ENCODE data around the gene ITCH. TPM values are rescaled to one million over a fixed set of nuclear protein-coding genes. Genes with fewer than 3 reads are reported as not detected.
"Not testable (repeated sequence)": the region's sequence is repeated elsewhere in the genome, so short reads cannot be mapped to it uniquely, and the experiment has no call there.

Gene ITCH
- total RNA-seq, 1 donor from 2014 or later = 66.3 TPM

DNA sequence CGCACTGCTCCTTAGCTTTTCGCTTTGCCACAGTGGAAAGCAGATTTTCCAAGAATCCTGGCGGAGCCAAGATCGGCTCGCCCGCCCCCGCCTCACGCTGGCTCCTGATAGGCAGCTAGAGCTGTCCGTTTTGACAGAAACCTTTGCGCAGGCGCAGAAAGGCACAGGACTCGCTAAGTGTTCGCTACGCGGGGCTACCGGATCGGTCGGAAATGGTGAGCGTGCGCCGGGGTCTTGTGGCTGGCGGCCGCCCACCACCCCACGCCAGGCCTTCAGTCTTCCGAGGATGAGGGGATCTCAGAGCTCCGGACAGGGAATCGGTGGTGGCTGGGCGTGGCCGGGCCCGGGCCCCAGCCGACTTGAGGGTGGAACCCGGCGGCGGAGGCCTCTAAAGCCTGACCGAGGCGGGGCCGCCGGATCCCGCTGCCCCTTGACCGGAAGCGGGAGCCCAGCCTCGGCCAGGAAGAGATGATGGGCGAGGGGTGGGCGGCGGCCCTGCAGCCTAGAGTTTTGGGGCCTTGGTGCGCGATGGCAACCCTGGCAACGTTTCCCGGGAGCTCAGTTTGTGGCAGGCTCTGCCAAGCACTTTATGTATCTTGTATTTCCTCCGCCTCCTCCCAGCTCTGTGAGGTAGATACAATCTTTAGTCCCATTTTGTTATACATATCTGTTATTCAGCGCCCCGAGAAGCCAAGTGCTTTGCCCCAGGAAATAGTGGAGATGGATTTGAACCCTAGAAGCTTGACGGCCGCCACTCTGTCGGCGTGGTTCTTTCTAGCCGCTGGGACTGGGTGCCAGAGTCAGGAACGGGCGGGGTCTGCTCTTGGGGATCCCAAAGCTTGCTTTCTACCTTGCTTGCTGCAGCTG lies 153.4 kb downstream of the ITCH start, which contains the start of gene DYNLRB1:
TSS of gene DYNLRB1 (plus strand) at position 176 of the 867 bp plus-strand sequence. CDS start at position 213, 37 bp downstream.
- DNase-seq (peak; percentile 88), ATAC-seq (ENCODE audit: low read depth) (peak; percentile 82)
- Mint-ChIP-seq H3K4me1 (peaks cover 48% of the 10 kb centered on the region), H3K27ac (peak within 1 kb of the TSS; percentile 96), H3K4me3 (peak within 1 kb of the TSS; percentile 98), H3K9me3 (no peaks in the 10 kb centered on the region), H3K36me3 (ENCODE audit: low read depth) (peaks cover 18% of the 10 kb centered on the region), H3K27me3 (no peaks in the 10 kb centered on the region)
- TF ChIP-seq, protein P1, sequence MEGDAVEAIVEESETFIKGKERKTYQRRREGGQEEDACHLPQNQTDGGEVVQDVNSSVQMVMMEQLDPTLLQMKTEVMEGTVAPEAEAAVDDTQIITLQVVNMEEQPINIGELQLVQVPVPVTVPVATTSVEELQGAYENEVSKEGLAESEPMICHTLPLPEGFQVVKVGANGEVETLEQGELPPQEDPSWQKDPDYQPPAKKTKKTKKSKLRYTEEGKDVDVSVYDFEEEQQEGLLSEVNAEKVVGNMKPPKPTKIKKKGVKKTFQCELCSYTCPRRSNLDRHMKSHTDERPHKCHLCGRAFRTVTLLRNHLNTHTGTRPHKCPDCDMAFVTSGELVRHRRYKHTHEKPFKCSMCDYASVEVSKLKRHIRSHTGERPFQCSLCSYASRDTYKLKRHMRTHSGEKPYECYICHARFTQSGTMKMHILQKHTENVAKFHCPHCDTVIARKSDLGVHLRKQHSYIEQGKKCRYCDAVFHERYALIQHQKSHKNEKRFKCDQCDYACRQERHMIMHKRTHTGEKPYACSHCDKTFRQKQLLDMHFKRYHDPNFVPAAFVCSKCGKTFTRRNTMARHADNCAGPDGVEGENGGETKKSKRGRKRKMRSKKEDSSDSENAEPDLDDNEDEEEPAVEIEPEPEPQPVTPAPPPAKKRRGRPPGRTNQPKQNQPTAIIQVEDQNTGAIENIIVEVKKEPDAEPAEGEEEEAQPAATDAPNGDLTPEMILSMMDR (IDR thresholded peaks at IDR 0.05) = no peak
- POLR2A ChIA-PET = interaction anchor here (0.5 to 2.9 kb wide), 14 partner anchors 15 to 1373 kb away, joined by 3 to 29 read pairs (median 4); partner anchors contain the start of genes AHCY, EIF2S2, ITCH and MMP24OS
- CTCF ChIA-PET = interaction anchor here (0.8 to 3.0 kb wide), 5 partner anchors 22 to 253 kb away, joined by 3 to 27 read pairs (median 4); no protein-coding TSS in a partner anchor
- intact Hi-C loops (cut with micrococcal nuclease) = loop anchor here (1.0 to 5.0 kb wide), 7 partner anchors 42 to 1544 kb away; partner anchors contain the start of genes ACSS2, AHCY, ITCH and MAP1LC3A

DNA sequence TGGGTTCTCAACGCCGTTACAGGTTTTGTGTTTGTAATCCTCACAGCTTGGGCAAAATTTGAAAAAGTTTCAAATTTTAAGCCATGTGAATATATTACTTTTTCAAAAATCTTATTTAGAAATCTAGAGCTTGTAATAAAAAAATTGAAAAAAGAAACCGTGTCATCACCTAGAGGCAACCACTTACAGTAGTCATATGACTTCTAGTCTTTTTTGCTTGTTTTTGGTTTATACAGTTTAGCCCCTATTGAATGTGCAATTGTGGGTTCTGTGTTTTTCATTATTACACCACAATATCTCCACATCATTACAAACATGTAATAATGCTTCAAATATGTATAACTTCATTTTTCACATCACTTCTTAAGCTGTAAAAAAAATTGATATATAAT lies 154.0 kb downstream of the ITCH start:
- Mint-ChIP-seq H3K36me3 (ENCODE audit: low read depth) (peaks cover 20% of the 10 kb centered on the region), H3K27me3 (no peaks in the 10 kb centered on the region), H3K4me1 (peaks cover 55% of the 10 kb centered on the region), H3K4me3 (peak overlapping the region; percentile 98), H3K27ac (peak overlapping the region; percentile 96), H3K9me3 (no peaks in the 10 kb centered on the region)
- DNase-seq = no peak
- intact Hi-C loops (cut with micrococcal nuclease) = loop anchor here (2.0 to 5.0 kb wide), 3 partner anchors 42 to 1545 kb away; partner anchors contain the start of gene MAP1LC3A
- ATAC-seq (ENCODE audit: low read depth) = no peak
- POLR2A ChIA-PET = interaction anchor here (0.5 to 2.9 kb wide), 11 partner anchors 14 to 1372 kb away, joined by 3 to 29 read pairs (median 4); partner anchors contain the start of genes AHCY, EIF2S2, ITCH and MMP24OS
- TF ChIP-seq, protein P1 (IDR thresholded peaks at IDR 0.05) = no peak
- CTCF ChIA-PET = interaction anchor here (0.9 to 3.0 kb wide), 2 partner anchors 22 to 204 kb away, joined by 4 to 27 read pairs; no protein-coding TSS in a partner anchor

DNA sequence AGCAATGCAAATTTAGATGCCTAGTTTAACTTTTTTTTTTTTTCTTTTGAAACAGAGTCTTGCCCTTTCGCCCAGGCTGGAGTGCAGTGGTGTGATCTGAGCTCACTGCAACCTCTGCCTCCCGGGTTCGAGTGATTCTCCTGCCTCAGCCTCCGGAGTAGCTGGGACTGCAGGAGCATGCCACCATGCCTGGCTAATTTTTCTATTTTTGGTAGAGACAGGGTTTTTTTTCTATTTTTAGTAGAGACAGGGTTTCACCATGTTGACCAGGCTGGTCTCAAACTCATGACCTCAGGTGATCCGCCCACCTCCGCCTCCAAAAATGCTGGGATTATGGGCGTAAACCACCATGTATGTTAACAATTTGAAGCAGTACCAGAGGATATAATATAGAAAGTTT lies 155.8 kb downstream of the ITCH start:
- H3K27me3 Mint-ChIP-seq; H3K4me3 Mint-ChIP-seq; H3K27ac Mint-ChIP-seq; POLR2A ChIA-PET; ATAC-seq (ENCODE audit: low read depth); DNase-seq; H3K9me3 Mint-ChIP-seq: not testable (repeated sequence)
- intact Hi-C loops (cut with micrococcal nuclease) = loop anchor here (5.0 kb wide), 2 partner anchors 623 to 1547 kb away; no protein-coding TSS in a partner anchor
- Mint-ChIP-seq H3K4me1 (peaks cover 59% of the 10 kb centered on the region), H3K36me3 (ENCODE audit: low read depth) (peaks cover 22% of the 10 kb centered on the region)
- CTCF ChIA-PET = interaction anchor here (0.6 kb wide), 1 partner anchor 394 kb away, joined by 3 read pairs; no protein-coding TSS in a partner anchor

DNA sequence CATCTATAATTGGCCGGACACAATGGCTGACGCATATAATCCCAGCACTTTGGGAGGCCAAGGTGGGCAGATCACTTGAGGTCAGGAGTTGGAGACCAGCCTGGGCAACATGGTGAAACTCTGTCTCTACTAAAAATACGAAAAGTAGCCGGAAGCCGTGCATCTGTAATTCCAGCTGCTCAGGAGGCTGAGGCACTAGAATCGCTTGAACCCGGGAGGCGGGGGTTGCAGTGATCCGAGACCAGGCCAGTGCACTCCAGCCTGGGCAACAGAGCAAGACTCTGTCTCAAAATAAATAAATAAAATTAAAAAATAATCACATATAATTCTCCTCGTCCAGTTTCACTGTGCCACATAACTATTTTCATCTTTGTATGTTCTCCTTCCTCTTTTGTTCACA lies 156.8 kb downstream of the ITCH start:
- intact Hi-C loops (cut with micrococcal nuclease) = loop anchor here (1.0 to 5.0 kb wide), 3 partner anchors 189 to 1548 kb away; no protein-coding TSS in a partner anchor
- H3K27me3 Mint-ChIP-seq; POLR2A ChIA-PET; ATAC-seq (ENCODE audit: low read depth); H3K27ac Mint-ChIP-seq; H3K9me3 Mint-ChIP-seq; H3K4me3 Mint-ChIP-seq; DNase-seq: not testable (repeated sequence)
- Mint-ChIP-seq H3K36me3 (ENCODE audit: low read depth) (peaks cover 28% of the 10 kb centered on the region), H3K4me1 (peaks cover 54% of the 10 kb centered on the region)
- CTCF ChIA-PET = interaction anchor here (1.9 kb wide), 1 partner anchor 207 kb away, joined by 6 read pairs; no protein-coding TSS in a partner anchor

DNA sequence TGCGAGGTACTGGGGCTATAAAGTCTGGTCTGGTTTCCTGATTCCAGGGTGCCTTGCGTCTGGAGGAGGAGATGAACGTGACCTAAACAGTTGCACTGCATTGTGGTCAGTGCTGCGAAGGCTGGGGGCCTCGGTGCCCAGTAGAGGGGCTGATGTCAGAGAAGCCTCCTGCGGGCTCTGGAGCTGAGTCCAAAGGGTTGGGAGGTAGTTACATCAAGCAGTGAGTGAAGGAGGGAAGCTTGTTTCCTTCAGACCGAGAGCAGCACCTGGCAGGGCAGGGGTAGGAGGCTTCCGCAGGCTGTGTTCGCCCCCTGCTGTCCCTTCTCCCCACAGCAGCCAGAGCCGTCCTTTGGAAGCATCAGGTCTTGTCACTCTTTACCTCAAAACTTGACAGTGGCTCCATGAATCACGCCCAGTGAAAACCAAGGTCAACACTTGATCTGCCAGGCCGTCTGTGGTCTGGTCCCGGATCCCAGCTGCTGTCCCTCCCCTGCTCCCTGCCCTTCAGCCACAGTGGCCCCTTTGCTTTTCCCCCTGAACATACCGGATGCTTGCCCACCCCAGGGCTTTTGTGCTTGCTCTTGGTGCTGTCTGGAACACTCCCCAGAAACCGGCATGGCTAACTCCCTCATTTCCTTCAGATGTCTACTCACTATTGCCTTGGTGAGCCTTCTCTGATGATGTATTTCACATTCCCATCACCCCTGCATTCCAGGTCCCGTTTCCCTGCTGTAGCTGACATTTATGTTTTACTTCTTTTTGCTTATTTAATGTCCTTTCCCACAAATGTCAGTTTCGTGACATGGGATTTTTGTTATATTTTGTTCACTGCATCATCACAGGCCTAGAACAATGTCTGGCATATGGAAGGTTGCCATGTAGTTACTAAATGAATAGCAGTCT lies 160.1 kb downstream of the ITCH start:
- CTCF ChIA-PET = interaction anchor here (0.7 to 3.9 kb wide), 5 partner anchors 15 to 221 kb away, joined by 3 to 31 read pairs (median 4); partner anchors contain the start of gene AHCY
- Mint-ChIP-seq H3K4me3 (no peak overlapping the region), H3K4me1 (peaks cover 36% of the 10 kb centered on the region), H3K27ac (no peak overlapping the region), H3K27me3 (no peaks in the 10 kb centered on the region), H3K9me3 (no peaks in the 10 kb centered on the region), H3K36me3 (ENCODE audit: low read depth) (peaks cover 40% of the 10 kb centered on the region)
- TF ChIP-seq, protein P1 (IDR thresholded peaks at IDR 0.05) = no peak
- DNase-seq (no peak), ATAC-seq (ENCODE audit: low read depth) (peak; percentile 67)
- intact Hi-C loops (cut with micrococcal nuclease) = loop anchor here (1.0 kb wide), 2 partner anchors 8 to 211 kb away; no protein-coding TSS in a partner anchor
- POLR2A ChIA-PET = interaction anchor here (1.0 to 1.4 kb wide), 2 partner anchors 8 to 211 kb away, joined by 3 to 7 read pairs; no protein-coding TSS in a partner anchor
